Stimulated activated naive B cell treated with anti-CD40 and anti-IgM and Interleukin-4, amounts not matched to agents 10 μg/mL and 1 μg/mL and 100 μg/mL, for 72 hours (primary cell): Measurements from ENCODE around the gene DDRGK1.
A peak's percentile ranks its signal among the peaks of the same experiment; 100 is the strongest.

Source experiments
- ATAC-seq, 2 donors: fragments of 150-1000 bp; cut with Tn5 transposase; replicated peaks; 2 replicates each; pipeline ENCODE4 v1.10.0; 2021; ENCODE audit warnings: moderate library complexity in 1 of 2
- DNase-seq: peaks from one replicate; pipeline ENCODE4 v3.0.0; 2021
- H3K27ac Mint-ChIP-seq: one replicate; pipeline ENCODE4 v1.8.0; 2022; ENCODE audit warnings: mild to moderate bottlenecking, mixed read lengths
- H3K27me3 Mint-ChIP-seq, 2 donors: one replicate each; pipeline ENCODE4 v1.8.0; 2022; ENCODE audit warnings: mixed read lengths in 2 of 2
- H3K36me3 Mint-ChIP-seq, 2 donors: one replicate each; pipeline ENCODE4 v1.8.0; 2022; ENCODE audit warnings: mixed read lengths in 2 of 2, mild to moderate bottlenecking in 1 of 2
- H3K4me1 Mint-ChIP-seq, 2 donors: one replicate each; pipeline ENCODE4 v1.8.0; 2022; ENCODE audit warnings: mixed read lengths in 2 of 2, mild to moderate bottlenecking in 1 of 2
- H3K4me3 Mint-ChIP-seq, 2 donors: one replicate each; pipeline ENCODE4 v1.8.0; 2022; ENCODE audit warnings: mild to moderate bottlenecking in 2 of 2, mixed read lengths in 2 of 2, moderate library complexity in 1 of 2
- H3K9me3 Mint-ChIP-seq, 2 donors: one replicate each; pipeline ENCODE4 v1.8.0; 2022; ENCODE audit warnings: mixed read lengths in 2 of 2, mild to moderate bottlenecking in 1 of 2

DDRGK1 gene

DNA sequence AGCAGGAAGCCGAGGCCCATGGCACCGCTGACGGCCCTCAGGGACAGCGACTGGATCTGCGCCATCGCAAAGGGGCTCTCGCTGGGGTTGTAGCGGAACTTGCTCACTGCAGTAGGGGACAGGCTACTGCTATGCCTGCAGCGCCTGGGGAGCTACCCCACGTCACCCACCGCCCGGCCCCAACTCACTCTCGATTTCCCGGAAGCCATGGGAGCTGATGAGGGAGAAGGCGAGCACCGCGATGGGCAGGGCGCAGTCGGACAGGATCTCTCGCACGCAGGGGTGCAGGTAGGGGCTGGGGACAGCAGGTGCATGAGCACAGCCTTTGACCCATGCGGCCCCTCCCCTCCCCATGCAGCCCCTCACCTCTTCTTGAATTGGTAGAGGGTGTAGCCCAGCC lies 24.7 kb upstream of the DDRGK1 start:
- Mint-ChIP-seq H3K36me3 (peaks cover 5 to 19% of the 10 kb centered on the region in 2 donors), H3K4me1 (peaks cover 1 to 7% of the 10 kb centered on the region in 2 donors), H3K9me3 (no peaks in the 10 kb centered on the region), H3K27me3 (no peaks in the 10 kb centered on the region), H3K27ac (no peak overlapping the region), H3K4me3 (no peak overlapping the region)
- DNase-seq (no peak), ATAC-seq (no peak)

DNA sequence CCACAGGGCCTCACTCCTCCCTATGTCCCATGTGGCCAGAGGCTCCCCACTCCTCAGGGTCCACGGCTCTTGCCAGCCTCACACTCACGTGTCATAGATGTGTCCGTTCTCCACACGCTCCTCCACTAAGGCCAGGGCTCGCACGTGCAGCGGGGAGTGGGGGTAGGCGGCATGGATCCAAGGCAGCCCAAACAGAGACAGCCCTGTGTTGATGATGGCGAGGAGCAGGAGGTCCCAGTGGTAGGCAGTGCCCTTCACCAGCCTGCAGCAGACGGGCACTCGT lies 24.2 kb upstream of the DDRGK1 start:
- ATAC-seq (no peak), DNase-seq (no peak)
- Mint-ChIP-seq H3K27me3 (no peaks in the 10 kb centered on the region), H3K27ac (peak overlapping the region; percentile 52), H3K36me3 (peaks cover 6 to 20% of the 10 kb centered on the region in 2 donors), H3K9me3 (no peaks in the 10 kb centered on the region), H3K4me3 (no peak overlapping the region), H3K4me1 (peaks cover 1 to 11% of the 10 kb centered on the region in 2 donors)

DNA sequence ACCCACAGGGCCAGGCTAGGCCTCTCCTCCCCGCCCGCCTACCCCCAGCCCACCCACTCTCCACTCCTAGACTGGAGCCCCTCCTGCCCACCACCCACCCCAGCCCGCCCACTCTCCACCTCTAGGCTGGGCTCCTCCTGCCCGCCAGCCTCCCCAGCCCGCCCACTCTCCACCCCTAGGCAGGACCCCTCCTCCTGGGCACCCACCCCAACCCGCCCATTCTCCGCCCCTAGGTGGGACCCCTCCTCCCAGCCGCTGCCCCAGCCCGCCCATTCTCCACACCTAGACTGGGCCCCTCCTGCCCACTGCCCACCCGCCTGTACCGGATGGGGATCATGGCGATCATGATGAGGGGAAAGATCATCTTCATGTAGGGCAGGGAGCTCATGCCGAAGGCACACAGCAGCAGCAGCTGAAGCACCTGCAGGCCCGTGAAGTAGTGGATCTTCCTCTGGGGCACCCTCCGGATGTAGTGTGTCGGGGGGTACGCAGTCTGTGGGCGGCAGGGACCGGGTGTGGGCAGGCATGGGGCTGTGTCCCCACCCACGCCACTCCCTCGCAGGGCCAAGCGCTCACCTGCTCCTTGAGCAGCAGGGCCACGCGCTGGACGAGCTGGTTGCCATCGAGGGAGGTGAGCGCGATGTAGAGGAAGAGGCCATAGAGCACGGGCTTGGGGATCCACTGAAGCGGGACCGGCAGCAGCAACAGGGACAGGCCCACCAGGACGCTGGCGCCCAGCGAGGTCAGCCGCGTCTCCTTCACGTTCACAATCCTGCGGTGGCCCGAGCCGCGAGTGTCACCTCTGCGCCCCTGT lies 23.7 kb upstream of the DDRGK1 start:
- DNase-seq (no peak), ATAC-seq (no peak)
- no peaks in the 10 kb centered on the region for H3K27me3 Mint-ChIP-seq

DNA sequence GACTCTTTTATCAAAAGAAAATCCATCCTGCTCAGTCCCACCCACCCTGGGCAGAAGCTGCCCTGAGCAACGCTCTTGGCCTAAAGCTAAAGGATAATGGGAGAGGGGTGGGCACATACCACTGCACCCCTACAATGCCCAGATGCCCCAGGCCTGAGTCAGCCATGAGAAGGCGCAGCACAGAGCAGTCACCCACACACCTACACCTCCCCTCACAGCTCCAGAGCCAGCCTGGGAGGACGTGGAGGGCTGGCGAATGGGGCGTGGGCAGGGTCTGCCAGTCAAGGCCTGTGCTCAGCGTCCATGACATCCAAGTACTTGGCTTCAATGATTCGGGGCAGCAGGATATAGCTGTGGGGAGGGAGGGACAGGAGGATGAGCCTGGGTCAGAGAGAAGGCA lies 23.0 kb upstream of the DDRGK1 start:
- no peak overlapping the region for H3K27ac Mint-ChIP-seq
- H3K4me1 Mint-ChIP-seq = peaks cover 11 to 23% of the 10 kb centered on the region in 2 donors
- no peaks in the 10 kb centered on the region for H3K27me3 Mint-ChIP-seq
- ATAC-seq (no peak), DNase-seq (no peak)
- no peaks in the 10 kb centered on the region for H3K9me3 Mint-ChIP-seq
- H3K4me3 Mint-ChIP-seq = no peak overlapping the region
- H3K36me3 Mint-ChIP-seq = peaks cover 15 to 27% of the 10 kb centered on the region in 2 donors

More for the DNA sequence above, 23.7 kb upstream of the DDRGK1 start:
- Mint-ChIP-seq H3K9me3 (no peaks in the 10 kb centered on the region), H3K4me3 (no peak overlapping the region), H3K36me3 (peaks cover 9 to 25% of the 10 kb centered on the region in 2 donors), H3K27ac (peak overlapping the region; percentile 25), H3K4me1 (peaks cover 7 to 17% of the 10 kb centered on the region in 2 donors)

DNA sequence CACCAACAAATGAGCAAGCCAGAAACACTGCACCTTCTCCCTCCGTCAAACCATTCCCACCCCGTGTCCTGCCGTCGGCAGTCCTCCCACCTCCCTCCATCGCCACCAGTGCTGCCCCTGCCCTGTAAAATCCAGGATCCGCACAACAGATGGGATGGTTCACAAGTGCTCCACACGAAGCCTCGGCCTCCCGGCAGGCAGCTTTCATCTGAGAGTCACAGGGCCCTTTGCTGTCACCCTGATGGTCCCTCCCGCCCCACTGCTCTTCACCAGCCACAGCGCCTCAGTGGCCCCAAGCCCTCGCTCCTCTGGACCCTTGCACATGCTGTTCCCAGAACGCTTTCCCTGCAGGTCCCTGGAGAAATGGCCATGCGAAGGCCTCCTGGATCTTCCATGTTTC lies 22.4 kb upstream of the DDRGK1 start:
- peaks cover 11 to 30% of the 10 kb centered on the region in 2 donors for H3K4me1 Mint-ChIP-seq
- no peak overlapping the region for H3K27ac Mint-ChIP-seq
- no peak for DNase-seq
- no peaks in the 10 kb centered on the region for H3K27me3 Mint-ChIP-seq
- ATAC-seq = no peak
- H3K9me3 Mint-ChIP-seq = no peaks in the 10 kb centered on the region
- no peak overlapping the region for H3K4me3 Mint-ChIP-seq
- H3K36me3 Mint-ChIP-seq = peaks cover 16 to 28% of the 10 kb centered on the region in 2 donors

DNA sequence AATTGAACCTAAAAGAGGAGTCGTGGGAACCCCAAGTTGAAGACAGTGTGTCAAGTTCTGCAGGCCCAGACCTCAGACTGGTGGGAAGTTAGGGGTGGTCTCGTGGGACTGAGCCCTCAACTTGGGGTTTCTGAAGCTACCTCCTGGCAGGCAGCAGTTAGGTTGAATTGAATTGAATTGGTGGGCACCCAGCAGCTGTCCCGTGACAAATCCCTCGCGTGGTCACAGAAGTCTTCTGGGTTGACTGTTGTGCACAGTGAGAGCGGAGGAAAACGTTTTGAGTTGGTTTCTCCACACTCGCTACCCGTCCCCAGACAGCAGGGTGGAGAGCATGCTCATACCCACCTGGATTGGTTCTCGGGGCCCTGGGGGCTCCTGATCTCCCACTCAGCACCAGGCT lies 21.6 kb upstream of the DDRGK1 start:
- peak overlapping the region; percentile 14 for H3K27ac Mint-ChIP-seq
- ATAC-seq = no peak
- peaks cover 12 to 37% of the 10 kb centered on the region in 2 donors for H3K4me1 Mint-ChIP-seq
- H3K4me3 Mint-ChIP-seq = no peak overlapping the region
- DNase-seq = no peak
- peaks cover 24 to 36% of the 10 kb centered on the region in 2 donors for H3K36me3 Mint-ChIP-seq
- H3K9me3 Mint-ChIP-seq = no peaks in the 10 kb centered on the region
- H3K27me3 Mint-ChIP-seq = no peaks in the 10 kb centered on the region

DNA sequence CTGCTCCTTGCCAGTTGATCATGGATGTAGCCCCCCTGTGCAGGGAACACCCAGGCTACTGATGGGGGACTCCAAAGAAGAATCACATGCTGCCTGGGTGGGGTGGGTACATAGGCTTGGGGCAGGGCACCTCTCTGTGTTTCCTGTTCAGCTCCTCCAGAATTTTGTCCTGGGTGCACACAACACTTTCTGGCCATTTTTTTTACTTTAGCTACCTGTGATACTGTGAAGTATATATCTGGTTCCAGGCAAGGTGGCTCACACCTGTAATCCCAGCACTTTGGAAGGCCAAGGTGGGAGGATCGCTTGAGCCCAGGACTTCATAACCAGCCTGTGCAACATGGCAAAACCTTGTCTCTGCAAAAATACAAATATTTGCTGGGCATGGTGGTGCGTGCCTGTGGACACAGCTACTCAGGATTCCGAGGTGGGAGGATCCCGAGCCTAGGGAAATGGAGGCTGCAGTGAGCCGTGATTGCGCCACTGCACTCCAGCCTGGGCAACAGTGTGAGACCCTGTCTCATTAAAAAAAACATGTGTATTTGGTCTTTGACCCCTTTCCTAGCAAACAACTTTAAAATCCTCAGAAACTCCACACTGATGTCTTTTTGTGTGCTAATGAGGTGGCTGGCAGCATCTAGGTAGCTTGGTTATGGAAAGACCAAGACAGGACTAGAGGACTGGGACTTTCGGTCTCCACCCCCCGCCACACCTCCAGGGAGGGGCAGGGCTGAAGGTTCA lies 20.4 kb upstream of the DDRGK1 start:
- Mint-ChIP-seq H3K36me3 (peaks cover 29 to 46% of the 10 kb centered on the region in 2 donors), H3K27ac (no peak overlapping the region), H3K4me1 (peaks cover 14 to 37% of the 10 kb centered on the region in 2 donors), H3K4me3 (no peak overlapping the region), H3K27me3 (no peaks in the 10 kb centered on the region), H3K9me3 (no peaks in the 10 kb centered on the region)
- ATAC-seq (no peak), DNase-seq (no peak)

DNA sequence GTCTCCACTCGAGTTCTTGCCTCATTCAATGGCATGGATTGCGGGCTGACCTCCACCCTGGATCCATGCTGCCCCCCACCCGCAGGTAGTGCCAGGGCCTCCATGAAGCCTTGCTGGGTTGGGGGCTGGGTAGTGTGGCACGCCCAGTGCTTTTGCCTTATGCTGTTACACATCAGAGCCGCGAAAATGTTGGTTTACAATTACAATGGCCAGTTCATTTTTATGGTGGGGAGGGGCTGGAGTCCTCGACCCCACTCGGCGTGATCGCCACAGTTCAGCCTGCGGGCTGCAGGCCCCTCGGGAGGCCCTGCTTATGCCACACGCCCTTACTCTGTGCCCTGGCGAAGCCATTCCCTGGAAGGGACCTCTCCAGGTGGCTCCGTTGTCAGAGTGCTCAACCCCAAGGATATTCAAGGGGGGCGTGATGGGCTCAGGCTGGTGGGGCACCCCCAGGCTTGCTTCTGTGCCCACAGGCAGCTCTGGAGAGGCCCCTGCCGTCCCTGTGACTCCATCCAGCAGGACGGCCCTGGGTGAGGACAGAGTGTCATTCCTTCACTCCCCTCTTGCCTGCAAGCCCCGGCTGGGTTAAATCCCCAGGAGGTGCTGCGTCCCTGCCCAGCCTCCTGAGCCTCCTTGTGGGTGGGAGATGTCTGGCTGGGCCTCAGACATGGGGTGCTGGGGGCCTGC lies 19.7 kb upstream of the DDRGK1 start:
- H3K9me3 Mint-ChIP-seq = no peaks in the 10 kb centered on the region
- no peak overlapping the region for H3K4me3 Mint-ChIP-seq
- no peaks in the 10 kb centered on the region for H3K27me3 Mint-ChIP-seq
- H3K36me3 Mint-ChIP-seq = peaks cover 29 to 47% of the 10 kb centered on the region in 2 donors
- DNase-seq = no peak
- H3K27ac Mint-ChIP-seq = peak overlapping the region; percentile 47
- no peak for ATAC-seq
- peaks cover 14 to 37% of the 10 kb centered on the region in 2 donors for H3K4me1 Mint-ChIP-seq

DNA sequence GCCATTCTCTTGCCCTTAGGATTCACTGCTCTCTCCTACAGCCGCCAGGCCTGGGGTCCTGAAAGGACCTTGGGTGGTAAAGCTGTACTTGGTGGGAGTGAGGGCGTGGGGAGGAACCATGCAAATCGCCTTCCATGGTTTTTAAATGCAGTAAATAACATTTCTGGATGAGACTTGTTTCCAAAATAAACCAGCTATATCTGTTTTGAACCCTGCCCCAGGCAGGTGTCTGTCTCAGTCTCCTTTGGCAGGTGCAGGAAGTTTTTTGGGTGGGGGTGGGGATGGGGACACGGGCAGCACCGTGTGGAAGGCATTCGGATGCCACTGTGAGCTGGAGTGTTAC lies 19.1 kb upstream of the DDRGK1 start:
- H3K27me3 Mint-ChIP-seq = no peaks in the 10 kb centered on the region
- no peaks in the 10 kb centered on the region for H3K9me3 Mint-ChIP-seq
- H3K36me3 Mint-ChIP-seq = peaks cover 30 to 46% of the 10 kb centered on the region in 2 donors
- H3K27ac Mint-ChIP-seq = peak overlapping the region; percentile 47
- no peak overlapping the region for H3K4me3 Mint-ChIP-seq
- peaks cover 14 to 39% of the 10 kb centered on the region in 2 donors for H3K4me1 Mint-ChIP-seq
- ATAC-seq = no peak
- no peak for DNase-seq

DNA sequence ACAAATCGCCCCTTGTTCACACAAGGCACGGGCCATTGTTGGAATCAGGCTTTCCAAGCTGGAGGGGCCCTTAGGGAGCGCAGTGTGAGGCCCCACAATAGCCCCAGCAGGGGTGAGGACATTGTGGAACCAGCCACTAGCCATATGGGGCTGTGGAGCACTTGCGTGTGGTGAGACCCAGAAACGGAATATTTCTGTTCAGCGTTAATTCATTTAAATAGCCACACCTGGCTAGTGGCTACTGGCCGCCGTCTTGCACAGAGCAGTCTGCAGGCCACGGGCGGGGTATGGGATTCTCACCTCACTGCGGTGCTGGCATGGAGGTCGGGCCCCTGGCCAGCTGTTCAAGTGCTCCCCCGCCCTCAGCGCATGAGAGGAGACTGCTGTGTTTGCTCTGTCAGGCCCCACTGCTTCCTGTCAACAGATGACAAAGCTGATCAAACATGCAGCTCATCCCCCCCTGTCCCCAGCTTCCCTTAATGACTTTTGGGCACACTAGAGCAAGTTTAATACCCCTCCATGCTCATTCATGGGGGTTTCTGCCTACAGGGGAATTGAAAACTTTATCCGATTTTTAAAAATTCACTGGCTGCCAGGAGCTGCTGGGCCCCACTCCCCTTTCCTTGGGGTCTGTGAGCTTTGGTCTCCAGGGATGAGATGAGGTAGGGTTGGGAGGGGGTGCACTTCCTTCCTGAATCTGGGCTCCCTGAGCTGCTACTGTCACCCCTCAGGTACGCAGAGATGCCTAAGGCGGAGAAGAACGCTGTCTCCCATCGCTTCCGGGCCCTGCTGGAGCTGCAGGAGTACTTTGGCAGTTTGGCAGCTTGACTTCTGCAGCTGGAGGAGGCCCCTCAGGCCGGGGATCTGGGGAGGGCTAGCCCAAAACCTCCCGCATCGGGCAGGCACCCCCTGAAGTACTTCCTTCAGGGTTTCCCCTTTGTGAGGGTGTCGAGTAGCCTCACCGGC lies 18.4 kb upstream of the DDRGK1 start:
- ATAC-seq (peak; percentile 87 to 89), DNase-seq (peak; percentile 40)

DNA sequence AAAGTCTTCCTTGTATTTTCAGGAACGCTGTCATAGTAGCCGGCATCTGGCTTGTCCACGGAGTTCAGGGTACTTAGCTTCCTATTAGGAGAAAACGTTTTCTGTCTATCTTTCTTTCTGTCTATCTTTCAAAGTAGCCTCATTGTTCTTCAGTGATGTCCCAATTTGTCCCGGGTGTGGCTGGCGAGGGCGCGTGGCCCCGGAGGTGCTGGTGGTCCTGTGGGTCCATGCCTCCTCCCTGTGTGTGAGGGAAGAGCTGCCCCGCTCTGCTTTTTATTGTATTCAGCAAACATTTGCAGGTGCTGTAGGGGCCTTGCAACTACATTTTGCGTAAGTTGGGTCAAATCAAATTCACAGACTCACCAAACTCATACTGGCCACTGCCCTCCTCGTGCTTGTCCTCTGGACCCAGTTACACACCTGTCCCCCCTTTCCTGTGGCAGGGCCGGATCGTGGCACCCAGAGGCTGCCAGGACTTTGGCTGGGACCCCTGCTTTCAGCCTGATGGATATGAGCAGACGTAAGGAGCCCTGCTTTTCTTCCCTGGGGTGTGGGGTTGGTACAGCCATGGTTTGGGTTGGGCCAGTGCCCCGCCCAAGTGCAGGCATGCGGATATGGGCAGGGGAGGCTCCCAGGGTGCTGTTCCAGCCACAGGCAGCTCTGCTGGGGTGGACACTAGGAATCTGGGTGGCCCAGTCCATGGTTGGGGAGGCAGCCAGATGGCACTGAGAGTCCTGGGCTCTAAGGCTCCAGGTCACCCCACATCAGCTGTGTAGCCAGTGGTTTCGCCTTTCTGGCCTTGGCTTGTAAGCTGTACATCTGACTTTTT lies 17.1 kb upstream of the DDRGK1 start:
- H3K27ac Mint-ChIP-seq = no peak overlapping the region
- no peaks in the 10 kb centered on the region for H3K9me3 Mint-ChIP-seq
- H3K4me1 Mint-ChIP-seq = peaks cover 18 to 43% of the 10 kb centered on the region in 2 donors

More for the DNA sequence above, 18.4 kb upstream of the DDRGK1 start:
- Mint-ChIP-seq H3K27ac (peak overlapping the region; percentile 59), H3K9me3 (no peaks in the 10 kb centered on the region), H3K36me3 (peaks cover 33 to 49% of the 10 kb centered on the region in 2 donors), H3K4me3 (no peak overlapping the region), H3K27me3 (no peaks in the 10 kb centered on the region), H3K4me1 (peaks cover 18 to 43% of the 10 kb centered on the region in 2 donors)

DNA sequence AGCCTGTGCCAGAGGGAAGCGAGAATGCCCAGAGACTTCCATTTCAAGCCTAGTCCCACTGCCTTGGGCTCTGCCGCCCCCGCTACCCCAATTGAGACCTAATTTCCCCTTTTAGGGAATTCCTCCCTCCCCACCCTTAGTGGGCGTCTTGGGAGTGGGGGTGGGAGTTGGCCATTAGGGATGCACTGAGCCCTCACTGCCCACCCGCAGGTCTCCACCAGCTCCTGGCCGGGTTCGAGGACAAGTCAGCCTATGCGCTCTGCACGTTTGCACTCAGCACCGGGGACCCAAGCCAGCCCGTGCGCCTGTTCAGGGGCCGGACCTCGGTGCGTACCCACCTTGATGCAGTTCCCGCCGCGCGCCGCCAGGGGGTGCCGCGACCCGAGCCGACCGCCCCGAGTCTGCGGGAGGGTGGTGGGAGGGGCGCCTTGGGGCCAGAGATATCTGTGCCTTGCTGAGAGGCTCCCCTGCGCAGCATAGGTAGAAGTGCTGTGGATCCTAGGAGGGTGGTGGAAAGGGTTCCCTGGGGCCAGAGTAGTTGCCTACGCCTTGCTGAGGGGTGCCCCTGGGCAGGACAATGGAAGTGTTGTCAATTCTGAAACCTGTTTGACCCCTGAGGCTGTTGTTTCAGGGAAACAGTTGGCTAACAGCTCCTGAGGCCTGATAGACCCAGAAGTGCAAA lies 14.0 kb upstream of the DDRGK1 start:
- H3K27ac Mint-ChIP-seq = no peak overlapping the region
- no peaks in the 10 kb centered on the region for H3K27me3 Mint-ChIP-seq
- peaks cover 17 to 36% of the 10 kb centered on the region in 2 donors for H3K4me1 Mint-ChIP-seq
- peak; percentile 61 for DNase-seq
- no peaks in the 10 kb centered on the region for H3K9me3 Mint-ChIP-seq
- no peak overlapping the region for H3K4me3 Mint-ChIP-seq
- peak; percentile 78 to 80 for ATAC-seq
- H3K36me3 Mint-ChIP-seq = peaks cover 38% of the 10 kb centered on the region in 2 donors

More for the DNA sequence above, 17.1 kb upstream of the DDRGK1 start:
- Mint-ChIP-seq H3K4me3 (no peak overlapping the region), H3K27me3 (no peaks in the 10 kb centered on the region), H3K36me3 (peaks cover 30 to 42% of the 10 kb centered on the region in 2 donors)
- ATAC-seq = no peak
- no peak for DNase-seq
